Testis (tissue), 2 donors: ENCODE results near the gene PRM2.

Experiments
- POLR2A ChIP-seq: fragments of 450-650 bp; IDR thresholded peaks from one replicate; pipeline ENCODE4 v1.6.1; 2017; ENCODE audit warnings: antibody characterized with exemption, mild to moderate bottlenecking, moderate library complexity
- TF ChIP-seq, protein P1 (sequence below), 3 experiments: fragments of 450-650 bp in 2 of 3; fragments of 200-600 bp in 1 of 3; sonication (generic) in 1 of 3; IDR thresholded peaks; one replicate each; pipeline ENCODE4 v1.5.1; 2016 to 2019; ENCODE audit warnings: antibody characterized with exemption in 3 of 3, mild to moderate bottlenecking in 2 of 3, moderate library complexity in 1 of 3

DNA sequence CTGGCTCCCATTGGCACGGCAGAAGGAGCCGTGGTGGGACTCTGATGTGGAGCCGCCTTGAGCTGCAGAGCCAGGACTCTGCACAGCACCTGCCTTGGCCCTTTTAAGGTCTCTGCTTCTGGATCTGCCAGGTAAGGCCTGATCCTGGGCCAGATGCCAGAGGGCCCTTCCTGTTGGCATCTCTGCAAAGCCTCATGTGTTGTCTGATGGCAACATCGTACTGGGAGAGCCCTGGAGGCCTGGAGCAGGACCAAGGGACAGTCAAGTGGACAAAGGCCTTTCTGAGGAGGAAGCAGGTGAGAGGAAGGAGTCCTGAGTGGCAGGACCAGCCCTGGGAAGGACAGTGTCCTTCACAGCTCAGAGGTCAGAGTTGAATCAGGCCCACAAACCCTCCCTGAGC, 46.4 kb downstream of the PRM2 start:
- TF ChIP-seq, protein P1, sequence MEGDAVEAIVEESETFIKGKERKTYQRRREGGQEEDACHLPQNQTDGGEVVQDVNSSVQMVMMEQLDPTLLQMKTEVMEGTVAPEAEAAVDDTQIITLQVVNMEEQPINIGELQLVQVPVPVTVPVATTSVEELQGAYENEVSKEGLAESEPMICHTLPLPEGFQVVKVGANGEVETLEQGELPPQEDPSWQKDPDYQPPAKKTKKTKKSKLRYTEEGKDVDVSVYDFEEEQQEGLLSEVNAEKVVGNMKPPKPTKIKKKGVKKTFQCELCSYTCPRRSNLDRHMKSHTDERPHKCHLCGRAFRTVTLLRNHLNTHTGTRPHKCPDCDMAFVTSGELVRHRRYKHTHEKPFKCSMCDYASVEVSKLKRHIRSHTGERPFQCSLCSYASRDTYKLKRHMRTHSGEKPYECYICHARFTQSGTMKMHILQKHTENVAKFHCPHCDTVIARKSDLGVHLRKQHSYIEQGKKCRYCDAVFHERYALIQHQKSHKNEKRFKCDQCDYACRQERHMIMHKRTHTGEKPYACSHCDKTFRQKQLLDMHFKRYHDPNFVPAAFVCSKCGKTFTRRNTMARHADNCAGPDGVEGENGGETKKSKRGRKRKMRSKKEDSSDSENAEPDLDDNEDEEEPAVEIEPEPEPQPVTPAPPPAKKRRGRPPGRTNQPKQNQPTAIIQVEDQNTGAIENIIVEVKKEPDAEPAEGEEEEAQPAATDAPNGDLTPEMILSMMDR (IDR thresholded peaks at IDR 0.05) = no peak
- TF ChIP-seq POLR2A = no peak
